ENCODE results near the gene F3. TPM values are rescaled to one million over a fixed set of nuclear protein-coding genes. Genes with fewer than 3 reads are reported as not detected.

F3 gene
- total RNA-seq, 1 donor from 2014 or later, result 27.9 TPM

- no peak for ATAC-seq
- intact Hi-C loops (cut with DNase I), result loop anchor here (5.0 kb wide), 1 partner anchor 267 kb away; no protein-coding TSS in a partner anchor
- DNase-seq (ENCODE audit: missing footprints), result no peak
Observed at GRCh38 chr1:94535095-94535494, 6.5 kb downstream of the F3 start.

- ATAC-seq (no peak), DNase-seq (ENCODE audit: missing footprints) (no peak)
- intact Hi-C loops (cut with DNase I), result no loop called here
Observed at GRCh38 chr1:94532077-94532476, 9.5 kb downstream of the F3 start.

GRCh38 chr1:94531664-94532063 lies 9.9 kb downstream of the F3 start:
- ATAC-seq, result no peak
- intact Hi-C loops (cut with DNase I), result no loop called here
- no peak for DNase-seq (ENCODE audit: missing footprints)

GRCh38 chr1:94530373-94530878 lies 11.1 kb downstream of the F3 start:
- ATAC-seq (no peak), DNase-seq (ENCODE audit: missing footprints) (no peak)
- intact Hi-C loops (cut with DNase I), result no loop called here

GRCh38 chr1:94529416-94529815 lies 12.1 kb downstream of the F3 start:
- intact Hi-C loops (cut with DNase I), result no loop called here
- no peak for ATAC-seq
- no peak for DNase-seq (ENCODE audit: missing footprints)

- DNase-seq (ENCODE audit: missing footprints), result no peak
- intact Hi-C loops (cut with DNase I), result no loop called here
- no peak for ATAC-seq
Observed at GRCh38 chr1:94528826-94529225, 12.7 kb downstream of the F3 start.

GRCh38 chr1:94528299-94528698 lies 13.3 kb downstream of the F3 start:
- ATAC-seq (no peak), DNase-seq (ENCODE audit: missing footprints) (no peak)
- intact Hi-C loops (cut with DNase I), result no loop called here

GRCh38 chr1:94527447-94528031 lies 14.0 kb downstream of the F3 start:
- intact Hi-C loops (cut with DNase I), result loop anchor here (2.0 kb wide), 1 partner anchor 71 kb away; no protein-coding TSS in a partner anchor

GRCh38 chr1:94526152-94526980 lies 15.2 kb downstream of the F3 start:
- intact Hi-C loops (cut with DNase I), result loop anchor here (2.0 kb wide), 1 partner anchor 72 kb away; no protein-coding TSS in a partner anchor
- DNase-seq (ENCODE audit: missing footprints) (no peak), ATAC-seq (no peak)

More at GRCh38 chr1:94527447-94528031, 14.0 kb downstream of the F3 start:
- no peak for DNase-seq (ENCODE audit: missing footprints)
- ATAC-seq, result peak; percentile 35

- ATAC-seq, result no peak
- intact Hi-C loops (cut with DNase I), result loop anchor here (5.0 kb wide), 1 partner anchor 518 kb away; no protein-coding TSS in a partner anchor
- DNase-seq (ENCODE audit: missing footprints), result no peak
Observed at GRCh38 chr1:94524531-94524930, 17.0 kb downstream of the F3 start.

GRCh38 chr1:94522304-94522703 lies 19.3 kb downstream of the F3 start:
- no peak for DNase-seq (ENCODE audit: missing footprints)
- ATAC-seq, result no peak
- intact Hi-C loops (cut with DNase I), result loop anchor here (2.0 to 5.0 kb wide), 2 partner anchors 280 to 520 kb away; no protein-coding TSS in a partner anchor

GRCh38 chr1:94519351-94519750 lies 22.2 kb downstream of the F3 start:
- intact Hi-C loops (cut with DNase I), result no loop called here
- ATAC-seq (no peak), DNase-seq (ENCODE audit: missing footprints) (no peak)

- ATAC-seq (no peak), DNase-seq (ENCODE audit: missing footprints) (no peak)
- intact Hi-C loops (cut with DNase I), result no loop called here
Observed at GRCh38 chr1:94515296-94515947, 26.1 kb downstream of the F3 start.

- intact Hi-C loops (cut with DNase I), result no loop called here
- DNase-seq (ENCODE audit: missing footprints) (no peak), ATAC-seq (peak; percentile 56)
Observed at GRCh38 chr1:94514095-94514727, 27.3 kb downstream of the F3 start.

GRCh38 chr1:94512816-94513215 lies 28.7 kb downstream of the F3 start:
- intact Hi-C loops (cut with DNase I), result no loop called here
- DNase-seq (ENCODE audit: missing footprints) (no peak), ATAC-seq (no peak)

- no peak for ATAC-seq
Observed at GRCh38 chr1:94504601-94505000, 37.0 kb downstream of the F3 start.

GRCh38 chr1:94503153-94503552 lies 38.4 kb downstream of the F3 start:
- DNase-seq (ENCODE audit: missing footprints) (no peak), ATAC-seq (no peak)
- intact Hi-C loops (cut with DNase I), result no loop called here

More at GRCh38 chr1:94504601-94505000, 37.0 kb downstream of the F3 start:
- DNase-seq (ENCODE audit: missing footprints), result no peak
- intact Hi-C loops (cut with DNase I), result no loop called here

GRCh38 chr1:94501935-94502334 lies 39.6 kb downstream of the F3 start:
- ATAC-seq (no peak), DNase-seq (ENCODE audit: missing footprints) (no peak)
- intact Hi-C loops (cut with DNase I), result no loop called here

GRCh38 chr1:94501426-94501825 lies 40.1 kb downstream of the F3 start:
- ATAC-seq, result no peak
- intact Hi-C loops (cut with DNase I), result no loop called here

More at GRCh38 chr1:94501426-94501825, 40.1 kb downstream of the F3 start:
- no peak for DNase-seq (ENCODE audit: missing footprints)

Measured in Right ventricle myocardium inferior (tissue), 1 donor.